Tibial artery (tissue), 4 donors: ENCODE data around the gene EXO1.

Experiments
- DNase-seq, 2 donors: peaks; one replicate each; pipeline ENCODE4 v3.0.0-alpha.2; 2019
- H3K27ac ChIP-seq, 2 donors: fragments of 200-600 bp; sonication (generic) in 1 of 2; 1 replicate in 1 of 2; 2 replicates in 1 of 2; pipeline ENCODE4 v1.5.1; 2018 to 2019; ENCODE audit warnings: mild to moderate bottlenecking in 1 of 2
- H3K27me3 ChIP-seq, 2 donors: fragments of 200-600 bp; sonication (generic) in 1 of 2; one replicate each; pipeline versions ENCODE4 v1.5.1 to v1.6.0; 2016 to 2019
- H3K36me3 ChIP-seq, 3 donors: fragments of 200-600 bp; sonication (generic) in 2 of 3; one replicate each; pipeline ENCODE4 v1.5.1; 2016 to 2019; ENCODE audit warnings: mild to moderate bottlenecking in 2 of 3
- H3K4me1 ChIP-seq, 4 donors: fragments of 200-600 bp; sonication (generic) in 2 of 4; 1 replicate in 3 of 4; 2 replicates in 1 of 4; pipeline ENCODE4 v1.5.1; 2016 to 2019
- H3K4me3 ChIP-seq, 2 donors: fragments of 200-600 bp; sonication (generic) in 1 of 2; 1 replicate in 1 of 2; 2 replicates in 1 of 2; pipeline ENCODE4 v1.5.1; 2018 to 2019; ENCODE audit warnings: mild to moderate bottlenecking in 2 of 2
- H3K9me3 ChIP-seq, 3 donors: fragments of 200-600 bp; sonication (generic) in 1 of 3; one replicate each; pipeline ENCODE4 v1.5.1; 2016 to 2019
- intact Hi-C: fragments of 100-400 bp; cut with DNase I; formaldehyde crosslinking; loops from one replicate; pipeline ENCODE4 v1.15.0; 2023; ENCODE audit warnings: low total_unique reads
- TF ChIP-seq, protein P1 (sequence below), 2 experiments: fragments of 200-600 bp in 1 of 2; fragments of 450-650 bp in 1 of 2; IDR thresholded peaks; one replicate each; pipeline ENCODE4 v1.5.1; 2017 to 2019; ENCODE audit warnings: antibody characterized with exemption in 2 of 2, mild to moderate bottlenecking in 1 of 2, moderate library complexity in 1 of 2

The EXO1 gene

DNA sequence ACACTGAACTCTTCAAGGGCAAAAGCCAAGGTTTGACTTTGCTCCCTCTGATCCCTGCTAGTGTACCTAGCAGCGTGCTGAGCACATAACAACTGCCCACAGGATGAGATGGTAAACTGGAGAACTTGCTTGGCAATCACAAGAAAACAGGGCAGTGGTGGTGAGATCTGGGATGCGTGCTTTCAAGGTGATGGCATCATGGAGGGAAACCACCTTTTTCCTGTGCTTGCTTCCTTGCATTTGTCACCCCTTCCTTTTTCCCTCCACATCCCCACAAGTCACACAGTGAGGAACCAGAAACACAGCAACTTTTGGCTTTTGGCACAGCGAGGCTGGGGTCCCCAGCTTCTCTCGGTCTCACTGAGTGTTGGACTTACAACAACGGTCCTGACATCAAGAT, 78.1 kb downstream of the EXO1 start:
- intact Hi-C loops = no loop called here
- Histone ChIP-seq H3K27me3 (no peaks in the 10 kb centered on the region), H3K4me1 (no peaks in the 10 kb centered on the region), H3K27ac (no peak overlapping the region), H3K9me3 (no peaks in the 10 kb centered on the region), H3K4me3 (no peak overlapping the region), H3K36me3 (no peaks in the 10 kb centered on the region)
- peak in 1 of 2 donors; percentile 13 for DNase-seq
- TF ChIP-seq, protein P1, sequence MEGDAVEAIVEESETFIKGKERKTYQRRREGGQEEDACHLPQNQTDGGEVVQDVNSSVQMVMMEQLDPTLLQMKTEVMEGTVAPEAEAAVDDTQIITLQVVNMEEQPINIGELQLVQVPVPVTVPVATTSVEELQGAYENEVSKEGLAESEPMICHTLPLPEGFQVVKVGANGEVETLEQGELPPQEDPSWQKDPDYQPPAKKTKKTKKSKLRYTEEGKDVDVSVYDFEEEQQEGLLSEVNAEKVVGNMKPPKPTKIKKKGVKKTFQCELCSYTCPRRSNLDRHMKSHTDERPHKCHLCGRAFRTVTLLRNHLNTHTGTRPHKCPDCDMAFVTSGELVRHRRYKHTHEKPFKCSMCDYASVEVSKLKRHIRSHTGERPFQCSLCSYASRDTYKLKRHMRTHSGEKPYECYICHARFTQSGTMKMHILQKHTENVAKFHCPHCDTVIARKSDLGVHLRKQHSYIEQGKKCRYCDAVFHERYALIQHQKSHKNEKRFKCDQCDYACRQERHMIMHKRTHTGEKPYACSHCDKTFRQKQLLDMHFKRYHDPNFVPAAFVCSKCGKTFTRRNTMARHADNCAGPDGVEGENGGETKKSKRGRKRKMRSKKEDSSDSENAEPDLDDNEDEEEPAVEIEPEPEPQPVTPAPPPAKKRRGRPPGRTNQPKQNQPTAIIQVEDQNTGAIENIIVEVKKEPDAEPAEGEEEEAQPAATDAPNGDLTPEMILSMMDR (IDR thresholded peaks at IDR 0.05) = no peak

DNA sequence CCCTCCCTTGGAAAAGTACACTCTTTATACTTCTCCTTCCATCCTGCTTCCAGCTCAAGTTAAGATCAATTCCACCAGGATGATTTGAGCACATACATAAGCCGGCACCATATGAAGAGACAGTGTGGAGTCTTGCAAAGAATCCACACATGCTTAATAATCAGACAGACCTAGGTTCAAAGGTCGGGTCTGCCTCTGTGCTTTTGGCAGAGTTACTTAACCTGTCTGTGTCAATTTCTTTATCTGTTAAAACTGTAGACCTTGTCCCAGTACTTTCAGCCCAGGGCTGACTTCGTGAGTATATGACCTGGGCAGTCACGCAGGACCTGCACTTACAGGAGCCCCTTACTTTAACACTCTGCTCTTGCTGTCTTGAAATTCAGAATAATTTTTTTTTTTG, 79.3 kb downstream of the EXO1 start:
- no peaks in the 10 kb centered on the region for H3K27me3 ChIP-seq
- H3K4me1 ChIP-seq = no peaks in the 10 kb centered on the region
- H3K9me3 ChIP-seq = no peaks in the 10 kb centered on the region
- DNase-seq = peak in 1 of 2 donors; percentile 7
- TF ChIP-seq, protein P1 (IDR thresholded peaks at IDR 0.05) = no peak
- no peak overlapping the region for H3K4me3 ChIP-seq
- no peak overlapping the region for H3K27ac ChIP-seq
- H3K36me3 ChIP-seq = no peaks in the 10 kb centered on the region
- intact Hi-C loops = no loop called here

DNA sequence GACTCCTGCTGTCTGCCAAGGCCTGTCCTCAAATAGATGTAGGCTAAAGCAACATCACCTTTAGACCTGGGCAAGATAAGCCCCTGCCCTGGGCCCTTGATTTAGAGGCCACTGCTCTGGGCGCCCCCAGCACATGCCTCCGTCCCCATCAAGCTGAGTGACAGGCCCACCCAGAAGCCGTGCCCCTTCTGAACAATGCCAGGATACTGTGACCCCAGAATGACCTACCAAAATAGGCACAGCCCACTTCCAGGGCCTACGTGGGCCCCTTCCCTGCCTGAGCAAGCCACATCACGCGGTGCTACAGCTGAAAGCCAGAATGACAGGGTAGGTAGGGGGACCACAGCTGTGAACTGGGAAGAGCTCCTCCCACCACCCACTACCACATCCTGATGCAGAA, 84.8 kb downstream of the EXO1 start:
- Histone ChIP-seq H3K36me3 (no peaks in the 10 kb centered on the region), H3K27me3 (no peaks in the 10 kb centered on the region), H3K4me1 (no peaks in the 10 kb centered on the region), H3K4me3 (no peak overlapping the region), H3K9me3 (no peaks in the 10 kb centered on the region), H3K27ac (no peak overlapping the region)
- TF ChIP-seq, protein P1 (IDR thresholded peaks at IDR 0.05) = no peak
- intact Hi-C loops = no loop called here
- no peak for DNase-seq

DNA sequence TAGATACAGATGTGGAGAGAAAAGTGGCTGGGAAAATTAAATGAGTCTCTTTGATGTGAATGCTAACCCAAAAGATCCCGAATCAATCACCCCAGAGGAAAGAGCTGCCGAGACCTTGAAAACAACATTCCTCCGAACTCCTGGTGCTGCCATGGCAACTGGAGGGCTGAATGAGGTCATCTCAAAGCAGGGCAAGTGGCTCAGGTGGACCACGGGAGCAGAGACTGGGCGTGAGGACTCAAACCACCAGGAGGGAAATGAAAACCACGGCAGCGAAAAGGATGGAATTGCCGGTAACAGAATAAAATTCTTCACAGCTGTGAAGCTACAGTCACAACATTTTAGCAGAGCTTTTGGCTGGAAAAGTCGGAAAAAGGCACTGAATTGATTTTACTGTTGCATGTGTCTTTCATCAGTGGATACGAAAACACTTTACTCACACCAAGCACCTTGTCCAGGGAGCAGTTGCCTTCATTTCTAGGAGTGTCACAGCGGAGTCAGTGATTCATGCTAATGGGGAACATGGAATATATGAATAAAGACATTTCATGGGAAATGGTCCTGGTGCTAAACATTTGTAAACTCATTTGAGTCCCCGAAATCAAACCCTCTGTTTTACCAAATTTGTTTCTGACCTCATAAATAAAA, 86.3 kb downstream of the EXO1 start:
- TF ChIP-seq, protein P1 (IDR thresholded peaks at IDR 0.05) = no peak
- no peak overlapping the region for H3K27ac ChIP-seq
- no peaks in the 10 kb centered on the region for H3K27me3 ChIP-seq
- peaks cover 0 to 4% (median 0%) of the 10 kb centered on the region in 3 donors for H3K9me3 ChIP-seq
- H3K4me1 ChIP-seq = no peaks in the 10 kb centered on the region
- H3K36me3 ChIP-seq = no peaks in the 10 kb centered on the region
- intact Hi-C loops = no loop called here
- DNase-seq = no peak
- no peak overlapping the region for H3K4me3 ChIP-seq

DNA sequence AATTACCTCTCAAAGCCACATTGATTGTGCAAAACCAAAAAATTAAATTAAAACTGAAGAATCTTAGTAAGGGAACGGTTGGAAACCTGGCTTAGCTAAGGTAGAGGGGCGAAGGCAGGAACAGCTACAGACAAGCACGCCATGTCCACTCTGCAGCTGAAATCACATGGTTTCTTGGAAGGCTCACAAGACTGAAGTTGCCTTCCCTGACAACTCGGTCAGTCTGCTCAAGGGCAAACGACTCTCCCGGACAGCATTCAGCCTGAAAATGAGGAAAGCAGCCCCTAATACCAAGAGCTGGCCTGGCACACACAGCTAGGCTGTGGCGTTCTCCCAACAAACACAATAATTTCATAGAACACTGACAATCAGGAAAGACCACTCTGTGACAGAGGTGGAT, 86.9 kb downstream of the EXO1 start:
- H3K27me3 ChIP-seq = no peaks in the 10 kb centered on the region
- H3K4me1 ChIP-seq = no peaks in the 10 kb centered on the region
- peaks cover 0 to 4% (median 0%) of the 10 kb centered on the region in 3 donors for H3K9me3 ChIP-seq
- intact Hi-C loops = no loop called here
- no peaks in the 10 kb centered on the region for H3K36me3 ChIP-seq
- TF ChIP-seq, protein P1 (IDR thresholded peaks at IDR 0.05) = no peak
- H3K4me3 ChIP-seq = no peak overlapping the region
- no peak overlapping the region for H3K27ac ChIP-seq
- no peak for DNase-seq
